Neutrophil (primary cell): ENCODE measurements around the gene SLC25A39.

Experiments
- H3K27ac ChIP-seq: fragments of 200-600 bp; sonication (generic); 2 replicates; pipeline ENCODE4 v1.5.1; 2016; ENCODE audit warnings: mild to moderate bottlenecking, moderate library complexity
- H3K27me3 ChIP-seq: fragments of 200-600 bp; sonication (generic); 2 replicates; pipeline ENCODE4 v1.6.0; 2016; ENCODE audit warnings: mild to moderate bottlenecking
- H3K36me3 ChIP-seq: fragments of 200-600 bp; sonication (generic); 2 replicates; pipeline ENCODE4 v1.5.1; 2017
- H3K4me1 ChIP-seq, 2 experiments: fragments of 200-600 bp in 1 of 2; sonication (generic) in 1 of 2; 1 replicate in 1 of 2; 2 replicates in 1 of 2; pipeline versions ENCODE4 v1.5.1 to v1.6.1; 2013 to 2016; ENCODE audit warnings: low read depth in 1 of 2, low read length in 1 of 2, mild to moderate bottlenecking in 1 of 2, moderate library complexity in 1 of 2; ENCODE audit not compliant: control insufficient read depth in 1 of 2, insufficient read depth in 1 of 2
- H3K4me3 ChIP-seq, 2 experiments: fragments of 200-600 bp in 1 of 2; sonication (generic) in 1 of 2; 1 replicate in 1 of 2; 2 replicates in 1 of 2; pipeline ENCODE4 v1.5.1; 2013 to 2016; ENCODE audit warnings: low read depth in 1 of 2, low read length in 1 of 2, mild to moderate bottlenecking in 1 of 2, moderate library complexity in 1 of 2
- H3K9me3 ChIP-seq: fragments of 200-600 bp; sonication (generic); 2 replicates; pipeline ENCODE4 v1.5.1; 2016
- CTCF ChIP-seq: fragments of 200-600 bp; sonication (generic); IDR thresholded peaks from 2 replicates; pipeline ENCODE4 v1.5.1; 2016; ENCODE audit warnings: antibody characterized with exemption

The SLC25A39 gene

GRCh38 chr17:44320066-44320465 lies 4.6 kb downstream of the SLC25A39 start:
- peaks cover 38% of the 10 kb centered on the region for H3K27me3 ChIP-seq
- no peak overlapping the region for H3K4me3 ChIP-seq
- H3K4me1 ChIP-seq, result peaks cover 12 to 16% of the 10 kb centered on the region in 2 experiments
- no peak overlapping the region for H3K27ac ChIP-seq
- no peaks in the 10 kb centered on the region for H3K9me3 ChIP-seq
- H3K36me3 ChIP-seq, result peaks cover 21% of the 10 kb centered on the region
- no peak for TF ChIP-seq CTCF

- Histone ChIP-seq H3K36me3 (peaks cover 21% of the 10 kb centered on the region), H3K9me3 (no peaks in the 10 kb centered on the region), H3K27ac (no peak overlapping the region), H3K4me3 (no peak overlapping the region), H3K4me1 (peaks cover 0 to 9% of the 10 kb centered on the region in 2 experiments), H3K27me3 (peaks cover 56% of the 10 kb centered on the region)
- no peak for TF ChIP-seq CTCF
Measured at GRCh38 chr17:44318077-44318892, 6.3 kb downstream of the SLC25A39 start.

- H3K36me3 ChIP-seq, result peaks cover 21% of the 10 kb centered on the region
- no peak for TF ChIP-seq CTCF
- no peak overlapping the region for H3K4me3 ChIP-seq
- no peak overlapping the region for H3K27ac ChIP-seq
- H3K4me1 ChIP-seq, result peaks cover 0 to 9% of the 10 kb centered on the region in 2 experiments
- no peaks in the 10 kb centered on the region for H3K9me3 ChIP-seq
- peaks cover 63% of the 10 kb centered on the region for H3K27me3 ChIP-seq
Measured at GRCh38 chr17:44317545-44317944, 7.1 kb downstream of the SLC25A39 start.

GRCh38 chr17:44315760-44316731 lies 8.6 kb downstream of the SLC25A39 start:
- Histone ChIP-seq H3K27ac (no peak overlapping the region), H3K9me3 (no peaks in the 10 kb centered on the region), H3K36me3 (peaks cover 17% of the 10 kb centered on the region), H3K4me1 (peaks cover 0 to 9% of the 10 kb centered on the region in 2 experiments), H3K27me3 (peaks cover 78% of the 10 kb centered on the region), H3K4me3 (no peak overlapping the region)
- TF ChIP-seq CTCF, result no peak

GRCh38 chr17:44314869-44315661 lies 9.6 kb downstream of the SLC25A39 start:
- peaks cover 88% of the 10 kb centered on the region for H3K27me3 ChIP-seq
- peaks cover 0 to 9% of the 10 kb centered on the region in 2 experiments for H3K4me1 ChIP-seq
- peak overlapping the region in 1 of 2 experiments; percentile 32 for H3K4me3 ChIP-seq
- H3K9me3 ChIP-seq, result no peaks in the 10 kb centered on the region
- H3K27ac ChIP-seq, result no peak overlapping the region
- no peak for TF ChIP-seq CTCF
- peaks cover 7% of the 10 kb centered on the region for H3K36me3 ChIP-seq
